Activated T-helper 1 cell treated with Interleukin-2 at 50 U/mL for 16 hours (primary cell): ENCODE data around the gene CYLD.
A peak's percentile ranks its signal among the peaks of the same experiment; 100 is the strongest.

ENCODE experiments used
- DNase-seq: peaks from one replicate; pipeline ENCODE4 v3.0.0-alpha.2; 2020; ENCODE audit warnings: low read depth

Gene CYLD

DNA sequence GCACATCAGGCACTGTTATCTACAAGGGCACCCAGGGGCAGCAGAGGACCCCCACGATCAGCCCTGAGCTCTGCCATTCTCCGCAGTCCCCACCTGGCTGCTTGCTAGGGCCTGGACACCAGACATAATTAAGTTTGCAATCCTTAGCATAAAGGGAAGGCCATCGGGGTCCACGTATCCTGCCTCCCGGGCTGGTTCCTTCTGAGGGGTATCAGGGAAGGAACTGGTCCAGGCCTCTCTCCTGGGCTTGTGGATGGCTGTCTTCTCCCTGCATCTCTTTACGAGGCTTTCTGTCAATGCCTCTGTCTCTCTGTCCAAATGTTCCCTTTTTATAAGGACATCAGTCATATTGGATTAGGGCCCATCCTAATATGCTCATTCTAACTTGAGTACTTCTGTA lies 77.8 kb downstream of the CYLD start:
- no peak for DNase-seq

DNA sequence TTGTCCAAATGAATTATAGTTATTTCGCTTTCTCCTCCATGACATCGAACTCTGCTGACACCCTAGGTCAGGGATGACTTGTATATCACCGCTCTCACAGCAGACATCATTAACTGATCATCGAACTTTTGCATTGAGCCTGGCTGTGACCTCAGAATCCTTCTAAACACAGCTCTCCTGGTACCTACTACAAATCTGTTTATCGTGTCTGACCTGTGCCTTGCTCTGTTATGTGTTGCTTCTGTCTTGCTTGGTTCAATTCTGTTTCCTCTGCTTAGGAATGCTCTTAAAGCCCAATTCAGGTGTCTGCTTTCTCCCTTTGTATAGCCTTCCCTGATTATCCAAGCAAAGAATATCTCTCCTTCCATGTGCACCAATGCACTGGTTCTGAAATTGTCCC lies 78.3 kb downstream of the CYLD start:
- DNase-seq: no peak

DNA sequence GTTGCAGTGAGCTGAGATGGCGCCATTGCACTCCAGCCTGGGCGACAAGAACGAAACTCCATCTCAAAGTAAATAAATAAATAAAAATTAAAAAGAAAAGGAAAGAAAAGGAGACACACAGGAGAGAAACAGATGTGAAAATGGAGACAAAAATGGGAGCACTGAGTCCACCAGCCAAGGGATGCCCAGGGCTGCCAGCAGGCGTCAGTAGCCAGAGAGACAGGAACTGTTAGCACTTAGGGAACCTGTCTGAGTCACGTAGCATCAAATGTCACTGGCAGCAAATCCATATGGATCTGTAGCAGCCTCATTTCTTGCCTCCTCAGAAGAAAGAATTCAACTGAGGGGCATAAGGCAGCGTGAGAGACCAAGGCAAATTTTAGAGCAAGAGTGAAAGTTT lies 79.7 kb downstream of the CYLD start:
- no peak for DNase-seq

DNA sequence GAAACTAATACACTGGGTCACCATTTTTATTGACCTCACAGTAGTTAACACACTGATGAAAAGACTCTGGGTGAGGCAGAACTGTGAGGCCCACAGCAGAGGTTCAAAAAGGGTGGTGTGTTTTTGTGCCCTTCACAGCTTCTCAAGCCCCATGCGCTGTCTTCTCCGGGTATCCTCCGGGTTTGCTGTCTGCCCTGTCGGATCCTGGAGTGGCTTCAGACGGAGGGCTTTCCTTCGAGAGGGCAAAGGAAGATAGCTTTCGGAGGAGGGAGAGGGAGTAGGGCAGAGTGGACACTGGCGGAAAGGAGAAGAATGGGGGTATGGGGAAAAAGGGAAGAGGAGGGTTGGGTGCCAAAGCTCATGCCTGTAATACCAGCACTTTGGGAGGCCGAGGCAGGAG lies 80.8 kb downstream of the CYLD start:
- DNase-seq: no peak

DNA sequence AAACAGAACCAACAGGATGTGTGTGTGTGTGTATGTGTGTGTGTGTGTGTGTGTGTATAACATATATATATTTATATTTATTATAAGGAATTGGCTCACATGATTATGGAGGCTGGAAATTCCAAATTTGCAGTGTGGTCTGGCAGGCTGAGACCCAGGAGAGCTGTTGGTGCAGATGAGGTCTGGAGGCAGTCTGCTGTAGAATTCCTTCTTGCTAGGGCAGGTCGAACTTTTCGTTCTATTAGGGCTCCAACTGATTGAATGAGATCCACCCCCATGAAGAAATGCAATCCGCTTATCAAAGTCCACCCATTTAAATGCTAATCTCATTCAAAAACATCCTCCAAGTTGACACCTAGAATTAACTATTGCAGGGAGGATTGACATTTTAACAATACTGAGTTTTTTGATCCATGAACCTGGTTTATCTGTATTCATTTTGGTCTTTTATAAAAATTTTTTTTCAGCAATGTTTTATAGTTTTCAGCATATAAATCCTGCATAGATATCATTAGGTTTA lies 85.0 kb downstream of the CYLD start:
- DNase-seq: no peak

DNA sequence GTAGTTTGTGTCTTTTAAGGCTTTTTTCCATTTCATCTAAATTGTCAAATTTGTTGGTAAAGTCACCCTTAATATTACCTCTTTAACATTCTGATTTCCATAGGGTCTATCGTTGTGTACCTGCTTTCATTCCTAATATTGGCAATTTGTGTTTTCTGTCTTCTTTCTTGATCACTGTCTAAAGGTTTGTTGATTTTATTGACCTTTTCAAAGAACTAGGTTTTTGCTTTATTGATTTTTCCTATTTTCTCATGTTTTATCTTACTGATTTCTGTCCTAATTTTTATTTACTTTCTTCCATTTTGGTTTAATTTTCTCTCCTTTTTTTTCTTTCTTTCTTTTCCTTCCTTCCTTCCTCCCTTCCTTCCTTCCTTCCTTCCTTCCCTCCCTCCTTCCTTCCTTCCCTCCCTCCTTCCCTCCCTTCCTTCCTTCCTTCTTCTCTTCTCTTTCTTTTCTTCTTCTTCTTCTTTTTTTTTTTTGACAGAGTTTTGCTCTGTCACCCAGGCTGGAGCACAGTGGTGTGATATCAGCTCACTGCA lies 86.3 kb downstream of the CYLD start:
- DNase-seq: no peak

DNA sequence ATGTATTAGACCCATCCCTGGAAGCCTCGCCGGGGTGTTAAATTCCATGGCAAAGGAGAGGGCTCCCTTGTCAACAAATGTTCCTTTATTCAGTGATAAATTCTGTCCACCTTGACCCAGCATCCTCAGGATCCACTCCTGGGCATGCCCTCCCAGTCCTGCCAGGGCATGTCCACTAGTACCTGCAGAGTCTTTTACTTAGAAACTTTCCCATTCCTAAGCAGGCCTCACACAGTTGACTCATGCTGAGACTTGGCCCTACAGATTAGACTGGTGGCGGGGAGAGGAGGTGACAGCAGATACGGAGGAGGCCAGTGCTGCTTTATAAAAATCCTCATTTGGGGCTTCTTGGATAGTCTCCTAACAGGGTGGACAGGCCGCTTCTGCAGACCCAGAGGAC lies 88.8 kb downstream of the CYLD start:
- DNase-seq: no peak

DNA sequence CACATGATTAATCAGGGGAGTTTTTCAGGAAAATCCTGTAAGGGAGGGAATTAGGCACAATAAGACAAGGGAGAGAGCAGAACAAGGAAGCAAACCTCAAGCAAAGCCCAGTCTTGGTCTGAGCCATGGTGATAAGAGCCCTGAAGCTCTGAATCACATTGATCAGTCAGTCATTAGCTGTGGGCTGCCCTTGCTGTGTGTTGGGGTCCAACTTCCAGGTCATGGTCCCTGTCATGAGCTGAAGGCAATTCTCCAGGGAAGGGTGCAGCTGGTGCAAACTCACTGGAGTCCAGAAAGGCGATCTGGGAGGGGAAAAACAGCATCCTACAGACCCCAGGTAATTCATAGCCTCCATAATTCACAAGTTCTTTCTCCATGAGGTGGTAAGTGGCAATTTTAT lies 89.9 kb downstream of the CYLD start:
- DNase-seq: no peak

DNA sequence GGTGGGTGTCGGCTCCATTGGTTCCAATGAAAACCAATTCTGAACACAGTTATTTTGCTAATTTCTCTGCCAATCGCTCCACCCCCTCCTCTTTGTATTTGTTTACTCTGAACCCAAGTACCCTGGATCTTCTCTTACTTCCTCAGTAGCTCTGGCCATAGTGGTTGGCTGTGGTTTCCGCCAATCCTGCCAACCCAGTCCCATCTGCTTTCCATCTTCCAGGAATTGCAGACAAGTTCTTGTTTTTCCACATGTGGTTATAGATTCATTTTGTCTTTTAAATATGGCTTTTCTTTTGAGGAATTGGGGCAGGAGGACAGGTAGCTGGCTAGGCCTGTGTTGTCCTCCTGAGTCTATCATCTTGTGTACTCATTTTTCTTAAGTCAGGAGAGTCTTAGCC lies 92.0 kb downstream of the CYLD start:
- no peak for DNase-seq

DNA sequence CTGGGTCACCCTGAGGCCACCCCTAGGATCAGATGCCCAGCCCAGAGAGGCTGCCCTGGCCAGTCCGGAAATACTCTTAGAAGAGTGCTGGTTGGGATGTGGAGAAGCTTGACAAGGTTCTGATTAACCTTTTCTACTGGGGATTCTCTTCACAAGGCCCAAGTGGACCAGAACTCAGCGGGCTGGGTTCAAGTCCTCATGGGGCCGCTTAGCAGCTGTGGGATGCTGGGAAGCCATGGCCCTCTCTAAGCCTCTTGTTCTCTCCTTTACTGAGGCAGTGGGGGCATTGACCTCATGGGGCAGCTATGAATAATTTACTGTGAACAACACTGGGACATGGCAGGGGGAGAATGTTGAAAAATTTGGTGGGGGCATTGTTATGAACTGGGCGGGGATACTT lies 92.8 kb downstream of the CYLD start:
- no peak for DNase-seq

DNA sequence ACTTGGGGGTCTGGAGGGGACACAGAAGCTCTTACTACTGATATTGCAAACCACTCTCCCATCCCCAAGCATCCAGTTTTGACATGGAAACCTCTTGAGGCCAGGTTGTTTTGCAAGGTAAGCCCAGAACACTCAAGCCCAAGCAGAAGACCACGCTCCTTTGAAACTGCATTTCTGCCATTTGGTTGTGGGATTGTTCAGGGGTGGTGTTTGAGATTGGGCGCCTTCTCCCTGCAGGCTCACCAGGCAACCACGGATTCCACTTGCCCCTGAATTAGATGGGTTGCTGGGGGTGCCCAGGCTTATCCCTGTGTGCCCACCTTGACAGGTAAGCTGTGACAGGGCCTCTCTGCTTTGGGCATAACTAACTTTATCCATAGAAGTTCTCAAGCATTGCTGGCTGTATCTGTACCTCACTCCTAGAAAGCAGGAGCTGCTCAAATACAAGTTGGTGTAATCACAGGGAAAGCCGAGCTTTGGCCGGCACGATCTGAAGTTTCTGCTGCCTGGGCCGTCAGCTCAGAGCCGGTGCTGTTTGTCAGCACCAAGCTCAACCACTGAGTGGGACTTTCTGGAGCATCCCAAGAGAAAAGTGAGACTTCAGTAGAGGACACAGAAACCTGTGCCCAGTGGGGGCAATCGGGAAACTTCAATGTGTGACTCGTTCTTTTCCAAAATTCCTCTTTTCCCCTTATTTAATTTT lies 93.6 kb downstream of the CYLD start:
- DNase-seq: no peak

DNA sequence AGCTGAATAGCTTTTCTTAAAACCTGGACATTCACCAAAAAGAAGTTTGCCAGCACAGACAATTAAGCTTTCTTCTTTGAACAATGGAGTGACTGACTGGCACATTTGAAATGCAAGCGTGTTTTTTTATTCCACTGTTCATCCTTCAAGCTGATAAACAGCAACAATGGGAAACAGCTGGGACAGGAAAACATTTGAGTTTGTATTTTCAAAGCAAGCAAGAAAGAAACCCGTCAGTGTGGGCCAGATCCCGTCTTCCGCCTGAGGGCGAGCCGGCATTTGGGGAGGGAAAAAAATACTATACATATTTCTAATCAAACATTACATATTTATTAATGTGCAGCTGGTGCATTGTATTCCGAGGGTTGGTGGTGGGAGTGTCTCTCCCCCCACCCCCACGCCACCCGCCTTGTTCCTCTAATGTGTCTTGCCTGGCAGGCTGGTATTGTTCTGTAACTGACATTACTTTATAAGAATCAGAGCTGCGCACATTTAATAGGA lies 94.3 kb downstream of the CYLD start:
- no peak for DNase-seq

DNA sequence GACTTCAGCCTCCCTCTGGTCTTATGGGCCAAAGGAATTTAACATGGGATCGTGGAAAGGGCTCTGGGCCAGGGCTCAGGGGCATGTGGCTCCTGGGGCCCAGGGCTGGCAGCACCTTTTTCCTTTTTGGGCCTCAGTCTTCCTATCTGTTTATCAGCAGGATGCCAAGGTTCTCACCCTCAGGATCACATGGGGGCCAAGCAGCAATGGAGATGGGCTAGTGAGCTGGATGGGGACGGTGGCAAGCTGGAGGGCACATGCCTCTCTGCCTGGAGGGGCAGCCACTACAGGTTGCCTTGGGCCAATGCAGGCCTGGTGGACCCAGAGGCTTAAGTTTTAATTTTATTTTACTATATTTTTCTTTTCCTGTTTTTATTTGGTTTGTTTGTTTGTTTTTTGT lies 95.4 kb downstream of the CYLD start:
- DNase-seq: no peak

DNA sequence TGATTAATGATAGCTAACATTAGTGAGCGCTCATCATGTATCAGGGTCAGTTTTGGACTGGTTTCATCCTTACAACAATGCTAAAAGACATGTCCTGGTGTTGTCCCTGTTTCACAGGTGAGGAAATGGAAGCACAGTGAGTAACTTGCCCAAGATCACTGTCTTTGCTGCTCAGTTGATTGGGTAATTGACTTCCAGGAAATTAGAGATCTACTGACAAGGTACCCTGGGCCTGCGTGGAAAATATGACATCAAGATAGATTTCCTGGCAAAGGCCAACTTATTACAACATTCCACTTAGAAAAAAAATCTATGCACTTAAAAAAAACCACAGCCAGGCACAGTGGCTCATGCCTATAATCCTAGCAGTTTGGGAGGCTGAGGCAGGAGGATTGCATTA lies 96.3 kb downstream of the CYLD start:
- no peak for DNase-seq

DNA sequence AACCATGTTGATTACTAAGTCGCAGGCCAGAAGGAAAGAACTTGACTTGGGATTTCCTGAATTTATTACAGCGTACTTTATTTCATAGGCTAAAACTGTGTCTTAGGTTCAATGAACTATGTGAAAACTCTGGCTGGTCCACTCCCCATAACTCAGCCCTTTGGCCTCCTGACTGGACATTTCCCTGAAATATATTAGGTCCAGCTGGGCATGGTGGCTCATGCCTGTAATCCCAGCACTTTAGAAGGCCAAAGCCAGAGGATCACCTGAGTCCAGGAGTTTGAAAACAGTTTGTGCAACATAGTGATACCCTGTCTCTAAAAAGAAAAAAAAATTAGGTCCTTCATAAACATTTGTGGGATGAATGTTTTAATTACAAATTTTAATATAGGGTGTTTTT lies 97.0 kb downstream of the CYLD start:
- no peak for DNase-seq

DNA sequence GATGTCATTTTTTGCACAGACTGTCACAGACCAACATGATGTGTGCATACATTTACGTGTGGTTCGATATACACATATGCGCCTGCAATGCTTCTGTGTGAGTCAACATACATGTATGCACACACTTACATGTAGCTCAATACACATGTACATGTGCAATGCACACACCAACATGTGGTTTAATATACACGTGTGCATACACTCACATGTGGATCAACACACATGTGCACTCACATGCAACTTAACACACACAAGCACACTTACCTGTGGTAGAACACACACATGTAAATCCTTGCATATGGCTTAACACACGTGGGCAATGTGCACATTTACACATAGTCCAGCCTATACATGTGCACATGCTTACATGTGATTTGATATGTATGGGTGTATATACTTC lies 97.5 kb downstream of the CYLD start:
- DNase-seq: no peak

DNA sequence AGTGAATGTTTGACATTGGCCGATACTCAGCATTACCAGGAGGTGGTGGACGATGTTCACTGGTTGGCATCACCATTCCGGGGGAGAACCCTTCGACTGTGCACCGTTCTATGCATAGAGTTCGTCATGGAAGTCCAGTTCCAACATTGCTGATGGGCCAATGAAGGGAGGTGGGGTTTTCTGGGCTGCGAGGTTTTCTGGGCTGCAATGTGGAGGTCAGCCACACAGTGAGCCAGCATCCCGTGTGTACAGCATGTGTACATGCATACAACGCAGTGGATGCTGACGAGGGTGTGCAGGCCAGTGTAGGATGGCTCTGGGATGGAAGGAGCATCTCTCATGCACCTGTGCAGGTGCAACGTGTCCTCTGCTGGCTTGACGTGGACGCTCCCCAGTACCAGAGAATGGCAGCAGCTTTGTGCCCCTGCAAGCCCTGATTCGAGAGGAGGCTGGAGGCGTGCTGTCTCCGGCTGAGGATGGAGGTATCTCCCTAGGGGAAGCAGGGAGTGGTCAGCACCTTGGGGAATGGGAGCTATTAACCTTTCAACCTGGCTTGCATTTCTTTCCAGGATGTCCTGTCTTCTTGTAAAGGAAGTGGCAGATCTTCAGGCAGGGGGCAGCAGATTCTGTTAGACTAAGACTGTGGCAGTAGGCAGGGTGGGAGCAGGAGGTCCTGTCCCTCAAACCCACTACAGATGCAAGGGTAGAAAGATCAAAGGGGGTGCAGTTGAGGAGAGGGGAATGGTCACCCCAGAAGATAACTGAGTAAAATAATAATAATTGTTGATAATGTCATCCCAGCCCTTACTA lies 98.2 kb downstream of the CYLD start:
- DNase-seq: no peak

DNA sequence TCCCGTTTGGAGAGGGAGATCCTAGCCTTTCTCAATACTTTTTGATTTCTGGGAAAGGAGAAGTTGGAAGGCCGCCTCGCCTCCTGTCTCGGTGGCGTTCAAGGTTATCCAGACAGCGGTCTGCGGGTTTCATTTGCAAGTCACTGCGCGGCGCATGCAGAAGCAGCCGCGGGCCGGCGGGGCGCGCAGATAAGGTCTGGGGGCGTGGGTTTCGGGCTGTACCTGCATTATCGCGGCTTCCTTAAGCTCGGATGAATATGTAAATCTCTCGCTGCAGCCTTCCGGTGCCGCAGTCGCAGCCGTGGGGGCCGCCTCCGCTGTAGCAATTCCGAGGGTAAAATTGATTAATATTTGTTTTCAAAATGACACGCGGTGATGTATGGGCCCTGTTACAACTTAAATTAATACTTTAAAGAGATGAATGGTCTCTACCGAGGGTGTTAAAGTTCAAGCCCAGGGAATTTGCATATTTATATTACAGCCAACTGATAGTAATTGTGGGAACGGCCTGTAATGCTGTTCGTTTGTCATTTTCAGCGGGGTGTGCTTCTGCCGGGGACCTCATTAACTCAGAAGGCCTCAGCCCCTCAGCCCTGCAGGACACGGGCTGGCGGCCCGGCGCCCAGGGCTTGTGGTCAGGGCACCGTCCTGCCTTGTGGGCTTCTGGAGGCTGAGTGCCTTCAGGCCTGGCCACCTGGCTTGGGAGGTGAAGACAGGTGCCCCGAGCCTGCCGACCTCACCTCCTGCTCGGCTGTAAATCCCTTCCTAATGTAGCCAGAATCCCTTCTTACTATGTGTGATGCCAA lies 99.4 kb downstream of the CYLD start:
- peak; percentile 13 for DNase-seq

DNA sequence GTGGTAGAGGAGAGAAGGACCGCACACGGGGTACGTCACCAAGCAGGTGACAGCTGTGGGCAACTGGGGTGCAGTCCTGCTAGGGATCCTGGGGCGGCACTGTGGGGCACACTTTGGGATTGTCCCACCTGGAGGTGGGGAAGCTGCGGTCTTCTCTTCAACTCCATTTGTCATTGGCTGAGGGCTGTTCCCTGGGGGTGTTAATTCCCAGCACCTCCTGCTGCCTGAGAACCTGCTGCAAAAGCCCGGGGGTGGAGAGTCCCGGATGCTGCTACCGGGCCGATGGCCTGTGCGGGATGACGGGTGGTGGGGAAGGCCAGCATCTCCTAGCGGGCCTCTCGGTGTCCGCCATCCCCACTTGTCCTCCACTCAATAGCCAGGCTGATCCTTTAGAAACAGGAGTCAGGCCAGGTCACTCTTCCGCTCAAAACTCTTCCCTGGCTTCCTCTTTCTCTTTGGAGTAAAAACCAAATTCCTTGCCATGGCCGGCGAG lies 100.2 kb downstream of the CYLD start:
- no peak for DNase-seq

DNA sequence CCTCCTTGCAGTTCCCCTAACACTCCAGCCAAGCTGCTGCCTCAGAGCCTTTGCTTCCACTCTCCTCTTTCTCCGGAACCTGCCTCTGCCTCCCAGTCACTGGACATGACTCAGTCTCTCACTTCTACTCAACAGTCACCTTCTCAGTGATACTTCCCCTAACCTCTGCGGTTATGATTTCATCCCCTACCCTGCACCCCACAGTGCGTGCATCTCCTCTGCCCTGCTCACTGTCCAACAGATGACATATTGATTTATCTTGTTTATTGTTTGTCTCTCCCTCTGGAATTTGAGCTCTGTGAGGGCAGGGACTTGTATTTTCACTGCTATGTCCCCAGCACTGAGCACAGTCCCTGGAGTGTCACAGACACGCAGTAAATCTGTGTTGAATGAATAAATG lies 100.7 kb downstream of the CYLD start:
- DNase-seq: no peak

DNA sequence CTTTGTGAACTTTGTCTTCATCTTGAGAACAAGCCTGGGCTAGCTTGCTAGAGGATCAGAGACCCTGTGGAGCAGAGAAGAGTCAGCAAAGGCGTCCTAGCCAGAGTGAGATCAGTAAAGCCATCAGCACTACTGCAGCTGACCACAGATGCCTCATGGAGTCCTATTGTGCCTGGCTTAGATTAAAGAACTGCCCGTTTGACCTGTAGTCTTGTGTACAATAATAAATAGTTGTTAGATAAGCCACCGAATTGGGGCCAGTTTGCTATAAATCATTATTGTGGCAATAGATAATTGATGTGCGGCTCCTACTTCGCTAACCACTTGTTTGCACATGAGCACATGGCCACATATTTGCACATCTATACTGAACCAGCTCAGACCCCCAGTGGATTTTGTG lies 103.0 kb downstream of the CYLD start:
- no peak for DNase-seq

DNA sequence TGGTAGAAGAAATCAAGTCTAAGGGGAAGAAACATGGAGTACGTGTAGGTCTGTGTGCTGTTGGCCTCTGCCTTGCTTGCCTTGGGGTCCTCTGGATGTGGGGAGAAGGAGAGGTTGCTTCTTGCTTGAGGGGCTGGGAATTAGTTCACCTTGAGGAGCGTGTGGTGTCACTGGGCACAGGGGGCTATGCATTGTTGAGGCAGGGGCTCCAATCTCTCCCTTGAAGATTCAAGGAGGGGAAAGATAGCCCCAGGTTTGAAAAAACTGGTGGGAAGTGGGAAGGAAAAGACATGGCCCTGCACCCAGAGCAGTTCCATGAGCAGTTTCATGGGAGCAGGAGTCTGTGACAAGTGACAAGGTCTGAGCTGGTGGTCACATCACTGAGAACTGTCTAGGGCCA lies 103.4 kb downstream of the CYLD start:
- no peak for DNase-seq
